Measurements from ENCODE around the gene GH1.
"Not testable (repeated sequence)": the region's sequence is repeated elsewhere in the genome, so short reads cannot be mapped to it uniquely, and the experiment has no call there.

GH1 gene

DNA sequence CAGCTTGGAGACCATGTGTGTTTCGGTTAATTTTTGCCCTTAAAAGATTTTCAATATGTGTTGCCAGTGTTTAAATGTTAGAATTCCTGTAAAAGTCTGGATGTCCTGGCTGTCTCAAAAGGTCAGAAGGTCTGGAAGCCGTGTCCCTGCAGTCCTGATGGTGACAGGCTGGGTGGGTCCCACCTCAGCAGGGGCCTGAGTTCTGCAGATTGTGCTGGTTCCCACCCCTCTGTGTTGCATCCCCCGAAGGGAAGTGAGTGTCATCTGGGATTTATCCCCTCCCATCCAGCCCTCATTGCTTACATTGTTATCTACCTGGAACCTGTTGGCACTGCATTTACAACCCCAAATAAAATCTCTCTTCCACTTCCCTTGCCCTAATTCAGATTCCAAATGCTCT is 24.6 kb downstream of the GH1 start:
- not testable (repeated sequence) for DNase-seq

DNA sequence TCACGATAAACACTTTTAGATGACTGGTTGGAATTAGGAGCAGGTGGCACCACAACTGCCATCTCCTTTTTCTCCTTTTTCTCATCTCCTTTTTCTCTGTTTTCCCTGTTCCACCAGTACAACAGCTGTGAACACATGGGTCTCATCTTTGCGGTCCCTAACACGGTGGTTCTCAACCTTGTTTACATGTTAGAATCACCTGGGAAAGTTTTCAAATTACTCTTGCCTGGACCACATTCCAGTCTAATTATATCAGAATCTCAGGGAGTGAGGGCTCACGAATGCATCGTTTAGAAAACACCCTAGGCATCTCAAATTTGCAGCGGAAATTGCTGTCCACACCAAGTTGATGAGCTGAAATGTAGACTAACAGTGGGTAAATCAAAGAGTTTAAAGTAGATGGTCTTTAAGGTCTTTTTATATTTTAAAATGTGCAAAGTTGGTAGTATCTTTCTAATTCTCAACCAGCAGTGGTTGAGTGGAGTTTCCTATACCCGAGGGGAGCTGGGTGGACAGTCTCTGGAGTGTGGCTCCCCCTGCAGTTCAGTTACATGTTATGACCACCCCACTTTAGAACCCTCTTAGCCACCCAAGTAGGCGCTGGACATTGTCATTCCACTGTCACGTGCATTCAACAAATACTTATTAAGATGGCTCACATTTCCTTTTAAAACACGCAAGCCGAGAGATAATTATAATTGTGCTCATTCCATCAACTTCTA is 26.2 kb downstream of the GH1 start:
- not testable (repeated sequence) for DNase-seq

DNA sequence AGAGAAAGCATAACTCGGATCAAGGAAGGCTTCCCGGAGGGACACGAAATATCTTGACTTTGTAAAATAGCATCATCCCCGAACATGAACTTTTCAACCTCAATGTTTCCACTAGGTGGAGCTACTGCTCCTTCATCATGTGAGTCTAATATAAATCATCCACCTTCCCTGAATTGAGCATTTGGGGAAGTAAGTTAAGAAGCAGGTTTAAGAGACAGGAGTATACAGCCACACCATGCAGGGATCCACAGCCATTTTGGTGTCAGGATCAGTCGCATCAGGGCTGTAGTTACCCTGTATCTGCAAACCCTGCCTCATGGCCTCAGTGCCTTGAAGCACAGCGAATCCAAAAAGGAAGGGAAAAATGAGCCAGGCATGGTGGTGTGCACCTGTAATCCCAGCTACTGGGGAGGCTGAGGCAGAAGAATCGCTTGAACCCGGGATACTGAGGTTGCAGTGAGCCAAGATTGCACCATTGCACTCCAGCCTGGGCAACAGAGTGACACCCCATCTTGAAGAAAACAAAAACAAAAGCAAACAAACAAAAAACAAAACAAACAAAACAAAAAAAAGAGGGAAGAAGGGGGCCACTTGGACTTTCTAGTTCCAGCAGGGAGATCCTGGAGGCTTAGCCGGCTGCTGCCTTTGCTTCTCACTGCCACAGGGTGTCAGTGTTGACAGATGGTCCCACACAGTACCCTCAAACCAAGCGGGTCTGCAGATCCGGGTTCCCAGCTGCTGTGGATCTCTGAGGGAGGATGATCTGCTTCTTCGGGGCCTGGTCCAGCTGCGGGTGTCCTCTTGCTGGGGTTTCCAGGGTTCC is 29.4 kb downstream of the GH1 start:
- DNase-seq = peak; percentile 48

DNA sequence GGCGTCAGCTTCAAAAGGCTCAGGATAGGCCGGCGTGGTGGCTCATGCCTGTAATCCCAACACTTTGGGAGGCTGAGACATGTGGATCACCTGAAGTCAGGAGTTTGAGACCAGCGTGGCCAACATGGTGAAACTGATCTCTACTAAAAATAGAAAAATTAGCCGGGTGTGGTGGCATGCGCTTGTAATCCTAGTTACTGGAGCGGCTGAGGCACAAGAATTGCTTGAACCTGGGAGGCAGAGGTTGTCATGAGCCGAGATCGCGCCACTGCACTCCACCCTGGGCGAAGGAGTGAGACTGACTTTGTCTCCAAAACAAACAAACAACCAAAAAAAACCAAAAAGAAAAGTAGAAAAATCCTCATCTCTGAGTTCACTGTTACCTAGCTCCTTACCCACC is 33.5 kb downstream of the GH1 start:
- DNase-seq = not testable (repeated sequence)

DNA sequence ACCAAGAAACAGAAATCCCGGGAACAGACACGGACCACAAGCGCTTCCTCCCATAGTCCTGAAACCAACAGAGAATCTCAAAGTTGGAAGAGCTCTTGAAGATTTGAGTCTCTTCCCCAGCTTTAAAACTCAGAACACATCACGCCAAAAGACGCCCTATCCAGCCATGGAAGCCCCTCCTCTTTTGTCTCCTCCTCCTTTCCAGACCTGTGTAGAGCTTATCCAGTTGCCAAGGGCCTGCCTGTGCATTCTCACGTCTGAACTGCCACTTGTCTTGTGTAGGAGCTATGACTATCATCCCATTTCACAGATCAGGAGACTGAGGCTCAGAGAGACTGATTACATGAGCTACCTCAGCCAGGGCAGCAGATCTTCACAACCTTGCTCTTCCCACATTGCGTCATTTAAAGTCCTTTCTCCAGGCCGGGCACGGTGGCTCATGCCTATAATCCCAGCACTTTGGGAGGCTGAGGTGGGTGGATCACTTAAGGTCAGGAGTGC is 36.0 kb downstream of the GH1 start:
- not testable (repeated sequence) for DNase-seq

DNA sequence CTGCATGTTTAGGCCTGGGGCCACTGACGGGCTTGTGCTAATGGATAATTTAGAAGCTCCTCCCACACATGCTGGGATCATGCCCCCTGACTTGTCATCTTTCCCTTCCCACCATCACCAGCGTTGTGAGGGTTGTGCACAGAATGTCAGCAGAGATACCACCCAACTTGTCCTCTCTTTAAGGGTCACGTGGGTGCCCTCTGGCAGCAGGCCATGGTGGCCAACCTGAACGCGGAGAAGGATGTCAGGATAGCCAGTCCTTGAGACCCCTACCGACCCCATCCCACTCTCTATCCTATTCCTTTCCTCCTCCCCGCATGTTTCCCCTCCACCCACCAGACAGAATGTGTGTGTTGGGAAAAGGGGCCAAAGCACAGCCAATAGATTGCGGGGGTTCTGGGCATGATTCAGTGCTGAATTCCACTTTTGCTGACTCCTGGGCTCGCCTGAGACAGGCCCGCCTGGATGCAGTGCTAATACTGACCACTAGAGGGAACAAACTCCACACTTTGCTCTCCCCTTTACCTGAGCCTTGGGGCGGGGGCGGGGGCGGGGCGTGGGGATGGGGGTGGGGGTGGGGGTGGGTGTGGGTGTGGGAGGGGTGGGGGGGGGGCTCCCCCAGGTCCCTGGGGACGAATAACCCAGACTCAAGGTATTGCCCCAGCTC is 36.6 kb downstream of the GH1 start, which contains the start of gene GH2:
TSS of gene GH2 (minus strand) at position 10 of the 667 bp plus-strand sequence. CDS start 143 bp downstream, outside the sequence.
- peak; percentile 44 for DNase-seq

DNA sequence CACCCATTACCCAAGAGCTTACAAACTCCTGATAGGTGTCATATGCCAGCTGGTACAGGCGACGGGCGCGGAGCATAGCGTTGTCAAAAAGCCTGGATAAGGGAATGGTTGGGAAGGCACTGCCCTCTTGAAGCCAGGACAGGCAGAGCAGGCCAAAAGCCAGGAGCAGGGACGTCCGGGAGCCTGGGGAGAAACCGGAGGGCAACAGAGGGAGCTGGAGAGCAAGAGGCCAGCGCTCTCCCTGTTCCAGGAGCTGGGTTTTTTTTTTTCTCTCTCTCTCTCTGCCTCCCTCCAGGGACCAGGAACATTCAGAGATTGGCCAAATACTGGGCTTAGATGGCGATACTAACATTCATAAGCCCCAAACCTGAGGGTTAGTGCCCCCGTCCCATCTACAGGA is 37.3 kb downstream of the GH1 start:
- DNase-seq = not testable (repeated sequence)

DNA sequence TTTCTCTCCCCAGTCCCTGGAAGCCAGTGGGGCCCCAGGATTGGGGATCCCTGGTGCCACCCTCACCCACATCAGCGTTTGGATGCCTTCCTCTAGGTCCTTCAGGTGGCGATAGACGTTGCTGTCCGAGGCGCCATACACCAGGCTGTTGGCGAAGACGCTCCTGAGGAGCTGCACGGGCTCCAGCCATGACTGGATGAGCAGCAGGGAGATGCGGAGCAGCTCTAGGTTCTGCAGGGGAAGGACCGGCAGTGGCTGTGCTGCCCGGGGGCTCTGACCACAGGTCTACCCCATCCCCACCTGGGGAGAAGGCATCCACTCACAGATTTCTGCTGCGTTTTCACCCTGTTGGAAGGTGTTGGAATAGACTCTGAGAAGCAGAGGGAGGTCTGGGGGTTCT is 37.9 kb downstream of the GH1 start:
- no peak for DNase-seq

DNA sequence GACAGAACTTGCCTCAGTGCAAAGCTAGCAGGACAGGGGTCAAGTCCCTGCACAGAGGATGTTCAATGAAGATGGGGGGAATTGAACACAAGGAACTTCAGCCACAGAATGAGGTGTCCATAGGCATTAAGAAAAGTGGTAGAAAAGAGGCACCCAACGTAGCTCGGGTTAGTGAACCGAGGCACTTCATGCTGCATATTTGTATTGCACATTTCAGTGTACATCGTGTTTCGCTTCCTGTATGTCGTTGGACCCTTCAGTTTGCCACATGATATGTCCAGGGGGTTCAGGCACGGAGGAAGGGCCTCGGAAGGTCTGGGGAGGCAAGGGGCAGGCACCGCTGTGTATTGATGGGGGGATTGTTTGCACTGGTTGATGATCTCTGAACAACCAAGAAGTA is 40.2 kb downstream of the GH1 start:
- DNase-seq = not testable (repeated sequence)

DNA sequence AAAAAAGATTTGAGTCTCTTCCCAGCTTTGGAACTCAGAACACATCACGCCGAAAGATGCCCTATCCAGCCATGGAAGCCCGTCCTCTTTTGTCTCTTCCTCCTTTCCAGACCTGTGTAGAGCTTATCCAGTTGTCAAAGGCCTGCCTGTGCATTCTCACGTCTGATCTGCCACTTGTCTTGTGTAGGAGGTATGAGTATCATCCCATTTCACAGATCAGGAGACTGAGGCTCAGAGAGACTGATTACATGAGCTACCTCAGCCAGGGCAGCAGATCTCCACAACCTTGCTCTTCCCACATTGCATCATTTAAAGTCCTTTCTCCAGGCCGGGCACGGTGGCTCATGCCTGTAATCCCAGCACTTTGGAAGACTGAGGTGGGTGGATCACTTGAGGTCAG is 43.9 kb downstream of the GH1 start:
- DNase-seq = not testable (repeated sequence)

DNA sequence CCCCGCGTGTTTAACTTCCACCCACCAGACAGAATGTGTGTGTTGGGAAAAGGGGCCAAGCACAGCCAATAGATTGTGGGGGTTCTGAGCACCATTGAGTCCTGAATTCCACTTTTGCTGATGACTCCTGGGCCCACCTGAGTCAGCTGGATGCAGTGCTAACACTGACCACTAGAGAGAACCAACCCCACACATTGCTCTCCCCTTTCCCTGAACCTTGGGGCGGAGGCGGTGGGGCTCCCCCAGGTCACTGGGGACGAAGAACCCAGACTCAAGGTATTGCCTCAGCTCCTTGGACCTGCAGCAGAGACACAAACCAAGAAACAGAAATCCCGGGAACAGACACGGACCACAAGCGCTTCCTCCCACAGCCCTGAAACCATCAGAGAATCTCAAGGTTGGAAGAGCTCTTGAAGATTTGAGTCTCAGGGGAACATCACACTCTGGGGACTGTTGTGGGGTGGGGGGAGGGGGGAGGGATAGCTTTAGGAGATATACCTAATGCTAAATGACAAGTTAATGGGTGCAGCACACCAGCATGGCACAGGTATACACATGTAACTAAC is 44.5 kb downstream of the GH1 start:
- DNase-seq = not testable (repeated sequence)

DNA sequence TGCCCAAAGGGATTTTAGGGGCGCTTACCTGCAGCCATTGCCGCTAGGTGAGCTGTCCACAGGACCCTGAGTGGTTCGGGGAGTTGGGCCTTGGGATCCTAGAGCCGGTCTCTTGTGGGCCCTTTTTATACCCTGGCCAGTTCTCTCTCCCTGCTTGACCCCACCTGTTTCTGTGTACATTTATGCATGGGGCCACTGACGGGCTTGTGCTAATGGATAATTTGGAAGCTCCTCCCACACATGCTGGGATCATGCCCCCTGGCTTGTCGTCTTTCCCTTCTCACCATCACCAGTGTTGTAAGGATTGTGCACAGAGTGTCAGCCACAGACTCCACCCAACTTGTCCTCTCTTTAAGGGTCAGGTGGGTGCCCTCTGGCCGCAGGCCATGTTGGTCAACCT is 45.1 kb downstream of the GH1 start, which contains the start of gene CSH2:
TSS of gene CSH2 (minus strand) at position 101 of the 400 bp plus-strand sequence. CDS start at position 38, 63 bp downstream.
- not testable (repeated sequence) for DNase-seq

DNA sequence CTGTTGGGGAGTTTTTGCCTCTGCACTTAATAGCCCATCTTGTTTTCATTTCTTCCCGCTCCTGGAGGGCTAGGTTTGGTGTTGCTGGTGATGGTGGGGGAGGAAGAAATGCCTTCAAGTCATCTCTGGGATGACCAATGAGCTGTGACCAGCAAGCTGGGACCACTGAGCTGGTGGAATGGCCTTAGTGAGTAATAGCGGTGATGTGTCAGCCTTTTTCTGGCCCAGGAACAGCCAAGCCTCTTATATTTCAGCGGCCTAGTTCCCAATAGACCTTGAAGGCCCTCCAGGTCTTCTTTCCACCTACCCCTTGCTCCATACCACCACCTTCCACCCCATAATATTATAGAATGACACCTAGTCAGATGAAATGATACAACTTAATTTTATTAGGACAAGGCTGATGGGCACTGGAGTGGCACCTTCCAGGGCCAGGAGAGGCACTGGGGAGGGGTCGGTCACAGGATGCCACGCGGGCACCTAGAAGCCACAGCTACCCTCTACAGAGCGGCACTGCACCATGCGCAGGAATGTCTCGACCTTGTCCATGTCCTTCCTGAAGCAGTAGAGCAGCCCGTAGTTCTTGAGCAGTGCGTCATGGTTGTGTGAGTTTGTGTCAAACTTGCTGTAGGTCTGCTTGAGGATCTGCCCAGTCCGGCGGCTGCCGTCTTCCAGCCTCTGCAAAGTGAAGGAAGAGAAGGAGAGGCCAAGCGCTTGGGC is 46.8 kb downstream of the GH1 start:
- not testable (repeated sequence) for DNase-seq

DNA sequence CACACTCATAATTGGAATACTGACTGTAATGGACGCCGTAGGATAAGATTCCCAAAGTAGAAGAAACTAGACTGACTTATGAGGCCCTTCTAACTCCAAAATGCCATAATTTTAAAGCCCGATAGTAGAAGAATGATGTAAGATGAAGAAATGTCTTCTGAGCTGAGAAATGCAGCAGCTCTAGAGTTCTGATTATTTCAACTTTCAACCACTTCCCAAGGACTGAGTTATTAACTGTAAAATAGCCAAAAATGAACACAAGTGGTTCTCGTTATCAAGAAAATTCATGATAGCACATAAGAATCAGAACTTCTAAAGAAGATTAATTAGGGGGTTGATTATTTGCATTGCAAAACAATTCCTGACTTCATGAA is 48.4 kb downstream of the GH1 start:
- not testable (repeated sequence) for DNase-seq

DNA sequence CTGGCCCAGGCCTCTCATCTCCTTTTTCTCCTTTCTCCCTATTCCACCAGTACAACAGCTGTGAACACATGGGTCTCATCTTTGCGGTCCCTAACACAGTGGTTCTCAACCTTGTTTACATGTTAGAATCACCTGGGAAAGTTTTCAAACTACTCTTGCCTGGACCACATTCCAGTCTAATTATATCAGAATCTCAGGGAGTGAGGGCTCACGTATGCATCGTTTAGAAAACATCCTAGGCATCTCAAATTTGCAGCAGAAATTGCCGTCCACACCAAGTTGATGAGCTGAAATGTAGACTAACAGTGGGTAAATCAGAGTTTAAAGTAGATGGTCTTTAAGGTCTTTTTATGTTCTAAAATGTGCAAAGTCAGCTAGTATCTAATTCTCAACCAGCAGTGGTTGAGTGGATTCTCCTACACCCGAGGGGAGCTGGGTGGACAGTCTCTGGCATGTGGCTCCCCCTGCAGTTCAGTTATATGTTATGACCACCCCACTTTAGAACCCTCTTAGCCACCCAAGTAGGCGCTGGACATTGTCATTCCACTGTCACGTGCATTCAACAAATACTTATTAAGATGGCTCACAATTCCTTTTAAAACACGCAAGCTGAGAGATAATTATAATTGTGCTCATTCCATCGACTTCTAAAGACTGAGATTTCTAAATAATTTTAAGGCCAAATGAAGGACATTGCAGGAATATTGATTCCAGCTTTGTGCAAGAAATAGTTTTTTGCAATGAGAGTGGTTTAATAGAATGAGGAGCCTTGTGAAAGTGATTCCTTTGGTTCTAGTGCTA is 48.9 kb downstream of the GH1 start:
- not testable (repeated sequence) for DNase-seq
